CMK (cell line): ENCODE measurements around the gene COLEC11.

ENCODE experiments used
- DNase-seq: peaks from one replicate; pipeline ENCODE4 v3.0.0-alpha.2; 2010; ENCODE audit warnings: low read depth

Gene COLEC11

GRCh38 chr2:3585261-3586109 lies 9.4 kb upstream of the COLEC11 start:
- no peak for DNase-seq

GRCh38 chr2:3586220-3586619 lies 8.7 kb upstream of the COLEC11 start:
- DNase-seq = no peak

GRCh38 chr2:3587021-3587420 lies 7.9 kb upstream of the COLEC11 start:
- no peak for DNase-seq

- DNase-seq = no peak
Observed at GRCh38 chr2:3587432-3587831, 7.5 kb upstream of the COLEC11 start.

GRCh38 chr2:3588084-3588483 lies 6.8 kb upstream of the COLEC11 start:
- no peak for DNase-seq

- no peak for DNase-seq
Observed at GRCh38 chr2:3589086-3589485, 5.8 kb upstream of the COLEC11 start.

GRCh38 chr2:3595404-3595803 lies 492 bp downstream of the COLEC11 start:
- no peak for DNase-seq

GRCh38 chr2:3595985-3596384 lies 1.1 kb downstream of the COLEC11 start:
- no peak for DNase-seq

GRCh38 chr2:3596901-3597417 lies 2.0 kb downstream of the COLEC11 start:
- no peak for DNase-seq

- no peak for DNase-seq
Observed at GRCh38 chr2:3597567-3597966, 2.7 kb downstream of the COLEC11 start.

GRCh38 chr2:3598197-3598910 lies 3.4 kb downstream of the COLEC11 start:
- no peak for DNase-seq

- no peak for DNase-seq
Observed at GRCh38 chr2:3598912-3599854, 4.3 kb downstream of the COLEC11 start.

- no peak for DNase-seq
Observed at GRCh38 chr2:3600256-3600855, 5.4 kb downstream of the COLEC11 start.

GRCh38 chr2:3601561-3602271 lies 6.8 kb downstream of the COLEC11 start:
- DNase-seq = no peak

- no peak for DNase-seq
Observed at GRCh38 chr2:3602553-3603339, 7.8 kb downstream of the COLEC11 start.

GRCh38 chr2:3603536-3604206 lies 8.8 kb downstream of the COLEC11 start:
- DNase-seq = no peak

GRCh38 chr2:3604207-3604877 lies 9.4 kb downstream of the COLEC11 start:
- DNase-seq = no peak

GRCh38 chr2:3604991-3605961 lies 10.4 kb downstream of the COLEC11 start:
- DNase-seq = peak; percentile 99
